ENCODE measurements around the gene ETV6.

ETV6 gene

GRCh38 chr12:11836282-11837151, 187.0 kb downstream of the ETV6 start:
- DNase-seq = peak; percentile 31

GRCh38 chr12:11837216-11837934, 187.9 kb downstream of the ETV6 start:
- DNase-seq = no peak

GRCh38 chr12:11838403-11838802, 188.9 kb downstream of the ETV6 start:
- DNase-seq = no peak

GRCh38 chr12:11839091-11839641, 189.7 kb downstream of the ETV6 start:
- peak; percentile 96 for DNase-seq

- DNase-seq = peak; percentile 92
Observed at GRCh38 chr12:11840366-11840765, 190.9 kb downstream of the ETV6 start.

GRCh38 chr12:11846488-11846887, 197.0 kb downstream of the ETV6 start:
- no peak for DNase-seq

GRCh38 chr12:11847539-11847938, 198.1 kb downstream of the ETV6 start:
- no peak for DNase-seq

GRCh38 chr12:11849757-11850504, 200.5 kb downstream of the ETV6 start:
- DNase-seq = no peak

- DNase-seq = peak; percentile 83
Observed at GRCh38 chr12:11853126-11853525, 203.7 kb downstream of the ETV6 start.

- DNase-seq = no peak
Observed at GRCh38 chr12:11854011-11854499, 204.6 kb downstream of the ETV6 start.

- peak; percentile 95 for DNase-seq
Observed at GRCh38 chr12:11855983-11856374, 206.5 kb downstream of the ETV6 start.

- peak; percentile 50 for DNase-seq
Observed at GRCh38 chr12:11856971-11857370, 207.5 kb downstream of the ETV6 start.

- no peak for DNase-seq
Observed at GRCh38 chr12:11859705-11860425, 210.4 kb downstream of the ETV6 start.

GRCh38 chr12:11861155-11861863, 211.8 kb downstream of the ETV6 start:
- no peak for DNase-seq

- DNase-seq = no peak
Observed at GRCh38 chr12:11861864-11862600, 212.6 kb downstream of the ETV6 start.

- no peak for DNase-seq
Observed at GRCh38 chr12:11862798-11863197, 213.3 kb downstream of the ETV6 start.

GRCh38 chr12:11863478-11863906, 214.0 kb downstream of the ETV6 start:
- no peak for DNase-seq

- no peak for DNase-seq
Observed at GRCh38 chr12:11863988-11864387, 214.5 kb downstream of the ETV6 start.

GRCh38 chr12:11865824-11866223, 216.3 kb downstream of the ETV6 start:
- no peak for DNase-seq

- DNase-seq = no peak
Observed at GRCh38 chr12:11868027-11868426, 218.6 kb downstream of the ETV6 start.

GRCh38 chr12:11869406-11869805, 219.9 kb downstream of the ETV6 start:
- DNase-seq = no peak
